SK-N-MC (cell line): ENCODE data around the gene DOCK4.

ENCODE experiments used
- EZH2 ChIP-seq: fragments of 200-600 bp; sonication (generic); IDR thresholded peaks from one replicate; pipeline ENCODE4 v1.6.1; 2017; ENCODE audit warnings: antibody characterized with exemption
- FOXP2 ChIP-seq: optimal IDR thresholded peaks from 2 replicates; pipeline ENCODE3; 2011; ENCODE audit warnings: mild to moderate bottlenecking, moderate library complexity; ENCODE audit not compliant: insufficient read depth; ENCODE audit errors: extremely low read length, control extremely low read depth
- POLR2AphosphoS5 ChIP-seq: IDR thresholded peaks from 2 replicates; pipeline ENCODE4 v1.6.1; 2012; ENCODE audit warnings: mild to moderate bottlenecking, low read depth, low read length, borderline replicate concordance

- TF ChIP-seq EZH2 (no peak), POLR2AphosphoS5 (no peak), FOXP2 (no peak)
Measured at GRCh38 chr7:112058686-112059085, 147.5 kb downstream of the DOCK4 start.
